GM12878 (cell line): ENCODE data around the gene TCF4.

Experiments
- CTCF ChIP-seq, 3 experiments: IDR thresholded peaks in 2 of 3; conservative IDR thresholded peaks in 1 of 3; 2 replicates each; pipeline ENCODE4 v1.5.1; 2011; ENCODE audit warnings: low read depth in 3 of 3, low read length in 3 of 3, mild to moderate bottlenecking in 3 of 3, control low read depth in 2 of 3, moderate library complexity in 2 of 3, inconsistent platforms in 1 of 3, mixed read lengths in 1 of 3; ENCODE audit not compliant: control insufficient read depth in 2 of 3, insufficient read depth in 1 of 3; ENCODE audit errors: extremely low read depth in 1 of 3
- ELK1 ChIP-seq: IDR thresholded peaks from 2 replicates; pipeline ENCODE4 v1.6.1; 2012; ENCODE audit warnings: low read depth, low read length, improper control_type of control experiment
- EZH2 ChIP-seq: IDR thresholded peaks from 2 replicates; pipeline ENCODE4 v1.6.1; 2012; ENCODE audit warnings: low read depth, mild to moderate bottlenecking, control low read depth, inconsistent platforms, low read length, borderline replicate concordance; ENCODE audit not compliant: control insufficient read depth
- FOS ChIP-seq: IDR thresholded peaks from 3 replicates; pipeline ENCODE4 v1.6.1; 2011; ENCODE audit warnings: borderline replicate concordance; ENCODE audit not compliant: insufficient read length; ENCODE audit errors: extremely low read depth
- MTA3 ChIP-seq: IDR thresholded peaks from 2 replicates; pipeline ENCODE4 v1.6.1; 2012; ENCODE audit warnings: low read length, inconsistent platforms, borderline replicate concordance
- RAD21 ChIP-seq: IDR thresholded peaks from 2 replicates; pipeline ENCODE4 v1.6.1; 2011; ENCODE audit warnings: mild to moderate bottlenecking, low read depth, low read length, moderate library complexity; ENCODE audit not compliant: insufficient read depth
- SKIL ChIP-seq: fragments of 450-650 bp; IDR thresholded peaks from 2 replicates; pipeline ENCODE4 v1.6.1; 2017; ENCODE audit warnings: mild to moderate bottlenecking, low read depth, inconsistent platforms; ENCODE audit not compliant: poor library complexity, severe bottlenecking
- SP1 ChIP-seq: IDR thresholded peaks from one replicate; pipeline ENCODE4 v1.6.1; 2011; ENCODE audit warnings: low read depth, low read length

- TF ChIP-seq RAD21 (no peak), FOS (no peak), CTCF (IDR thresholded peaks at IDR 0.05 in 2 of 3, conservative IDR thresholded peaks at IDR 0.05 in 1 of 3; ENCODE audit: control insufficient read depth in 2 of 3, extremely low read depth in 1 of 3, insufficient read depth in 1 of 3, low read depth in 3 of 3, low read length in 3 of 3) (no peak), ELK1 (no peak), EZH2 (no peak), SKIL (no peak), MTA3 (no peak), SP1 (no peak)
Measured at GRCh38 chr18:55326134-55326533, 261.9 kb downstream of the TCF4 start.
